Spleen (tissue), 11 donors: ENCODE measurements around the gene PARD3B. TPM values are rescaled to one million over a fixed set of nuclear protein-coding genes. Genes with fewer than 3 reads are reported as not detected.

Experiments
- DNase-seq: peaks from one replicate; pipeline ENCODE4 v3.0.0-alpha.2; 2020
- H3K27ac ChIP-seq, 8 donors: fragments of 200-600 bp; sonication (generic) in 7 of 8; 1 replicate in 4 of 8; 2 replicates in 4 of 8; pipeline versions ENCODE4 v1.5.0 to v1.8.0; 2016 to 2021; ENCODE audit warnings: inconsistent platforms in 4 of 8, mild to moderate bottlenecking in 4 of 8, moderate library complexity in 1 of 8
- H3K27me3 ChIP-seq, 7 donors: fragments of 200-600 bp; sonication (generic) in 6 of 7; replicated peaks in 1 of 7; 1 replicate in 4 of 7; 2 replicates in 3 of 7; pipeline versions ENCODE4 v1.5.0 to v1.8.0; 2016 to 2021; ENCODE audit warnings: inconsistent platforms in 3 of 7, mild to moderate bottlenecking in 1 of 7
- H3K36me3 ChIP-seq, 6 donors: fragments of 200-600 bp; sonication (generic) in 5 of 6; 1 replicate in 4 of 6; 2 replicates in 2 of 6; pipeline versions ENCODE4 v1.5.0 to v1.8.0; 2016 to 2021; ENCODE audit warnings: inconsistent platforms in 2 of 6
- H3K4me1 ChIP-seq, 6 donors: fragments of 200-600 bp; sonication (generic) in 5 of 6; 1 replicate in 3 of 6; 2 replicates in 3 of 6; pipeline versions ENCODE4 v1.5.0 to v1.8.0; 2016 to 2021; ENCODE audit warnings: inconsistent platforms in 3 of 6
- H3K4me3 ChIP-seq, 8 donors: fragments of 200-600 bp; sonication (generic) in 7 of 8; 1 replicate in 4 of 8; 2 replicates in 4 of 8; pipeline versions ENCODE4 v1.5.0 to v1.8.0; 2016 to 2021; ENCODE audit warnings: inconsistent platforms in 4 of 8, mild to moderate bottlenecking in 4 of 8, moderate library complexity in 2 of 8
- H3K9me3 ChIP-seq, 8 donors: fragments of 200-600 bp; sonication (generic) in 7 of 8; 1 replicate in 4 of 8; 2 replicates in 4 of 8; pipeline versions ENCODE4 v1.5.0 to v1.8.0; 2016 to 2021; ENCODE audit warnings: inconsistent platforms in 4 of 8
- CTCF ChIP-seq, 11 experiments: fragments of 200-600 bp in 7 of 11; fragments of 450-650 bp in 4 of 11; sonication (generic) in 4 of 11; IDR thresholded peaks in 8 of 11; conservative IDR thresholded peaks in 3 of 11; 1 replicate in 7 of 11; 2 replicates in 4 of 11; pipeline versions ENCODE4 v1.4.0 to v1.8.0; 2016 to 2021; ENCODE audit warnings: antibody characterized with exemption in 11 of 11, inconsistent platforms in 4 of 11, mild to moderate bottlenecking in 1 of 11
- POLR2A ChIP-seq, 3 donors: fragments of 450-650 bp; IDR thresholded peaks; one replicate each; pipeline ENCODE4 v1.5.1; 2017; ENCODE audit warnings: antibody characterized with exemption in 3 of 3, mild to moderate bottlenecking in 1 of 3
- POLR2AphosphoS5 ChIP-seq, 3 donors: sonication (generic); formaldehyde crosslinking; IDR thresholded peaks; one replicate each; pipeline ENCODE4 v1.5.1; 2017; ENCODE audit warnings: antibody characterized with exemption in 3 of 3
- WGBS, 5 donors: extraction: QIAGEN DNeasy Blood & Tissue Kit in 3 of 5; methylation state at CpG; one replicate each; pipeline versions ENCODE4 v1.1.5 to v1.1.7; 2013 to 2018; 5-methylcytosine and 5-hydroxymethylcytosine counted together
- intact Hi-C: fragments of 100-400 bp; cut with DNase I; formaldehyde crosslinking; loops from one replicate; pipeline ENCODE4 v1.15.0; 2023; ENCODE audit warnings: low total_unique reads
- polyA plus RNA-seq, 3 donors: library from polyadenylated mRNA; stranded (reverse); fragments of 200-250 nt; gene quantifications; one replicate each; pipeline ENCODE4 v1.2.1, GENCODE V29; 2013
- total RNA-seq, 7 donors: library from RNA; depleted of rRNA in 3 of 7; stranded (reverse); fragments of >200 nt in 3 of 7; fragmentation: NEBNext Ultra II Directional in 4 of 7; extraction: Animal tissue kit (Norgen Biotek cat#: 25700) in 4 of 7; gene quantifications; one replicate each; pipeline versions ENCODE4 v1.1.0 to v1.2.1, GENCODE V29; 2016 to 2021
- donor health status: healthy with polysubstance abuse.
- donor health status: DM: no; HTN: no; CAD: no; lungs with moderate emphysema.
- donor health status: DM: no; HTN: no; CAD: no.
- donor health status: Bipolar disorder and iron deficiency.
- donor health status: healthy.
- donor health status: DM: no; HTN: no; CAD: no.
- donor health status: DM: yes; HTN: yes; CAD: no.

The PARD3B gene
- total and polyA plus RNA-seq, 10 donors: 0.85 to 27.8 (median 14.7) TPM

- no peaks in the 10 kb centered on the region for H3K9me3 ChIP-seq
- no peak overlapping the region for H3K27ac ChIP-seq
- no peaks in the 10 kb centered on the region for H3K36me3 ChIP-seq
- no peaks in the 10 kb centered on the region for H3K4me1 ChIP-seq
- WGBS, 5 donors: 85 to 94% (median 89%) methylated on average over 11 of the region's 11 CpGs
- no peak for DNase-seq
- no peak overlapping the region for H3K4me3 ChIP-seq
- intact Hi-C loops: no loop called here
- TF ChIP-seq POLR2A (IDR thresholded peaks at IDR 0.05): no peak
- TF ChIP-seq CTCF (IDR thresholded peaks at IDR 0.05 in 8 of 11, conservative IDR thresholded peaks at IDR 0.05 in 3 of 11): no peak
- TF ChIP-seq POLR2AphosphoS5 (IDR thresholded peaks at IDR 0.05): no peak
- no peaks in the 10 kb centered on the region for H3K27me3 ChIP-seq
Measured at GRCh38 chr2:204578928-204579598, 33.8 kb downstream of the PARD3B start.

GRCh38 chr2:204581946-204582345 lies 36.7 kb downstream of the PARD3B start:
- no peak for DNase-seq
- Histone ChIP-seq H3K27me3 (no peaks in the 10 kb centered on the region), H3K27ac (no peak overlapping the region), H3K36me3 (no peaks in the 10 kb centered on the region), H3K4me3 (no peak overlapping the region), H3K9me3 (no peaks in the 10 kb centered on the region), H3K4me1 (no peaks in the 10 kb centered on the region)
- 52 to 78% (median 68%) methylated on average over 4 of the region's 4 CpGs for WGBS, 5 donors
- intact Hi-C loops: no loop called here
- no peak for TF ChIP-seq POLR2A (IDR thresholded peaks at IDR 0.05)

- intact Hi-C loops: no loop called here
- peaks cover 0 to under 1% (median 0%) of the 10 kb centered on the region in 8 donors for H3K9me3 ChIP-seq
- no peaks in the 10 kb centered on the region for H3K27me3 ChIP-seq
- no peak for DNase-seq
- 73 to 93% (median 82%) methylated on average over 2 of the region's 2 CpGs for WGBS, 5 donors
- no peaks in the 10 kb centered on the region for H3K4me1 ChIP-seq
- no peaks in the 10 kb centered on the region for H3K36me3 ChIP-seq
- H3K4me3 ChIP-seq: no peak overlapping the region
- TF ChIP-seq POLR2AphosphoS5 (IDR thresholded peaks at IDR 0.05) (no peak), CTCF (IDR thresholded peaks at IDR 0.05 in 8 of 11, conservative IDR thresholded peaks at IDR 0.05 in 3 of 11) (no peak), POLR2A (IDR thresholded peaks at IDR 0.05) (no peak)
- no peak overlapping the region for H3K27ac ChIP-seq
Measured at GRCh38 chr2:204583773-204584172, 38.5 kb downstream of the PARD3B start.

GRCh38 chr2:204585930-204586329 lies 40.7 kb downstream of the PARD3B start:
- no peak overlapping the region for H3K4me3 ChIP-seq
- H3K36me3 ChIP-seq: no peaks in the 10 kb centered on the region
- no peaks in the 10 kb centered on the region for H3K4me1 ChIP-seq
- intact Hi-C loops: no loop called here
- no peak for DNase-seq
- WGBS, 5 donors: 80 to 97% (median 87%) methylated on average over 1 of the region's 1 CpG
- H3K9me3 ChIP-seq: peaks cover 0 to 17% (median 12%) of the 10 kb centered on the region in 8 donors
- H3K27me3 ChIP-seq: no peaks in the 10 kb centered on the region
- no peak overlapping the region for H3K27ac ChIP-seq
- no peak for TF ChIP-seq CTCF (IDR thresholded peaks at IDR 0.05 in 8 of 11, conservative IDR thresholded peaks at IDR 0.05 in 3 of 11)
- no peak for TF ChIP-seq POLR2A (IDR thresholded peaks at IDR 0.05)
- no peak for TF ChIP-seq POLR2AphosphoS5 (IDR thresholded peaks at IDR 0.05)
